GM12878 (cell line): ENCODE results near the gene ITPR2. TPM values are rescaled to one million over a fixed set of nuclear protein-coding genes. Genes with fewer than 3 reads are reported as not detected.

ENCODE experiments used
- CHD1 ChIP-seq: IDR thresholded peaks from 2 replicates; pipeline ENCODE4 v1.6.1; 2012; ENCODE audit warnings: low read depth, low read length, improper control_type of control experiment
- IRF3 ChIP-seq: fragments of 450-650 bp; IDR thresholded peaks from 2 replicates; pipeline ENCODE4 v1.6.1; 2014; ENCODE audit warnings: mild to moderate bottlenecking
- JUNB ChIP-seq: IDR thresholded peaks from 2 replicates; pipeline ENCODE4 v1.6.1; 2016; ENCODE audit warnings: antibody characterized with exemption, mild to moderate bottlenecking
- PRDM15 ChIP-seq: fragments of 450-650 bp; formaldehyde crosslinking; IDR thresholded peaks from 2 replicates; pipeline ENCODE4 v1.4.0; 2020; ENCODE audit warnings: mild to moderate bottlenecking, moderate library complexity
- SIX5 ChIP-seq: IDR thresholded peaks from 2 replicates; pipeline ENCODE4 v1.6.1; 2011; ENCODE audit warnings: mild to moderate bottlenecking, low read depth, low read length, moderate library complexity; ENCODE audit not compliant: severe bottlenecking
- SUZ12 ChIP-seq: fragments of 200-600 bp; sonication (generic); IDR thresholded peaks from one replicate; pipeline ENCODE4 v1.6.1; 2018; ENCODE audit warnings: antibody characterized with exemption, mild to moderate bottlenecking; ENCODE audit not compliant: unreplicated experiment
- polyA plus RNA-seq, 11 experiments: library from polyadenylated mRNA; depleted of rRNA in 4 of 11; unstranded in 6 of 11; stranded (reverse) in 5 of 11; fragments of >200 nt; fragmentation: Nextera tagmentation in 4 of 11; fragmentation: Illumina TruSeq in 1 of 11; extraction: Ambion mirVana in 4 of 11; extraction: Trizol in 1 of 11; gene quantifications; 1 replicate in 1 of 11; 2 replicates in 10 of 11; pipeline versions ENCODE4 v1.2.1 to v1.2.3, GENCODE V29; 2011 to 2016; ENCODE audit warnings: inconsistent platforms in 2 of 11, missing spikeins in 2 of 11, low read depth in 1 of 11
- total RNA-seq, 4 experiments: library from RNA; depleted of rRNA in 3 of 4; stranded (reverse); fragments of >200 nt in 3 of 4; fragmentation: Illumina TruSeq in 1 of 4; extraction: Trizol in 1 of 4; gene quantifications; 2 replicates each; pipeline versions ENCODE4 v1.2.1 to v1.2.3, GENCODE V29; 2013 to 2021
- TF ChIP-seq, protein P1 (sequence below): fragments of 450-650 bp; IDR thresholded peaks from 2 replicates; pipeline ENCODE4 v1.6.1; 2016; ENCODE audit warnings: mild to moderate bottlenecking

Gene ITPR2
- total and polyA plus RNA-seq, 10 of the 15 experiments (the other 5 are each of a cell fraction or from before 2014, with no cell fraction given) = 7.5 to 76.2 (median 47.1) TPM

DNA sequence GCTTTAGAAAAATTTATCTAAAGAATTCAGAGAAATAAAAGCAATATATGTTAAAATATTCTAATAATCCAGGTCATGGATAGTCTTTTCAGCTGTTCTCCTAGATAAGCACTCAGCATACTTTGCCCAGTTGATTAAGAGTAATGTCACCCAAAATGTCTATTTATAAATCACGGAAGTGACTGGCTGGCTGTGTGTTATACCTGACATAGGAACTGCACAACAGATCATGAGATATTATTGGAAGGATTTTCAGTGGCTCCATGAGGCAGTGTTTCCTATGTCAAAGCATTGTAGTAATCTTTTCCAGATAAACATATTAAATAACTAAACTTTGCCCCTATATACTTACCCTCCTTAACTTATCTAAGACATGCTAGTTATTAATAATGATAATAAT, 128.8 kb downstream of the ITPR2 start (continued):
- TF ChIP-seq PRDM15 (CRISPR knock-in tag) = no peak
- TF ChIP-seq CHD1 = no peak
- no peak for TF ChIP-seq IRF3
- no peak for TF ChIP-seq SUZ12
- TF ChIP-seq, protein P1, sequence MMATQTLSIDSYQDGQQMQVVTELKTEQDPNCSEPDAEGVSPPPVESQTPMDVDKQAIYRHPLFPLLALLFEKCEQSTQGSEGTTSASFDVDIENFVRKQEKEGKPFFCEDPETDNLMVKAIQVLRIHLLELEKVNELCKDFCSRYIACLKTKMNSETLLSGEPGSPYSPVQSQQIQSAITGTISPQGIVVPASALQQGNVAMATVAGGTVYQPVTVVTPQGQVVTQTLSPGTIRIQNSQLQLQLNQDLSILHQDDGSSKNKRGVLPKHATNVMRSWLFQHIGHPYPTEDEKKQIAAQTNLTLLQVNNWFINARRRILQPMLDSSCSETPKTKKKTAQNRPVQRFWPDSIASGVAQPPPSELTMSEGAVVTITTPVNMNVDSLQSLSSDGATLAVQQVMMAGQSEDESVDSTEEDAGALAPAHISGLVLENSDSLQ = no peak
- no peak for TF ChIP-seq SIX5
- TF ChIP-seq JUNB = no peak
